ENCODE results near the gene GTF3C1. TPM values are rescaled to one million over a fixed set of nuclear protein-coding genes. Genes with fewer than 3 reads are reported as not detected.

Gene GTF3C1
- total RNA-seq, 4 donors from 2014 or later = 73.2 to 247 (median 85.3) TPM

- Histone ChIP-seq H3K4me3 (no peak overlapping the region), H3K4me1 (no peaks in the 10 kb centered on the region), H3K27ac (no peak overlapping the region), H3K9me3 (no peaks in the 10 kb centered on the region), H3K27me3 (no peaks in the 10 kb centered on the region), H3K36me3 (no peaks in the 10 kb centered on the region)
- intact Hi-C loops (cut with DNase I; ENCODE audit: low total_unique reads) = no loop called here
- no peak for TF ChIP-seq POLR2A (IDR thresholded peaks at IDR 0.05)
- TF ChIP-seq CTCF (IDR thresholded peaks at IDR 0.05) = no peak
- DNase-seq = no peak
Observed at GRCh38 chr16:27473101-27473900, 76.4 kb downstream of the GTF3C1 start.

- TF ChIP-seq POLR2A (IDR thresholded peaks at IDR 0.05) (no peak), CTCF (IDR thresholded peaks at IDR 0.05) (no peak)
- H3K36me3 ChIP-seq = no peaks in the 10 kb centered on the region
Observed at GRCh38 chr16:27472091-27473020, 77.4 kb downstream of the GTF3C1 start.

GRCh38 chr16:27471661-27472060 lies 78.1 kb downstream of the GTF3C1 start:
- H3K4me3 ChIP-seq = no peak overlapping the region
- intact Hi-C loops (cut with DNase I; ENCODE audit: low total_unique reads) = no loop called here
- H3K36me3 ChIP-seq = no peaks in the 10 kb centered on the region
- no peak overlapping the region for H3K27ac ChIP-seq
- TF ChIP-seq CTCF (IDR thresholded peaks at IDR 0.05) (no peak), POLR2A (IDR thresholded peaks at IDR 0.05) (no peak)
- H3K4me1 ChIP-seq = no peaks in the 10 kb centered on the region
- H3K27me3 ChIP-seq = no peaks in the 10 kb centered on the region
- no peaks in the 10 kb centered on the region for H3K9me3 ChIP-seq
- no peak for DNase-seq

More at GRCh38 chr16:27472091-27473020, 77.4 kb downstream of the GTF3C1 start:
- no peak overlapping the region for H3K4me3 ChIP-seq
- no peak for DNase-seq
- no peaks in the 10 kb centered on the region for H3K27me3 ChIP-seq
- no peaks in the 10 kb centered on the region for H3K9me3 ChIP-seq
- H3K27ac ChIP-seq = no peak overlapping the region
- H3K4me1 ChIP-seq = no peaks in the 10 kb centered on the region
- intact Hi-C loops (cut with DNase I; ENCODE audit: low total_unique reads) = no loop called here

- TF ChIP-seq CTCF (IDR thresholded peaks at IDR 0.05) (no peak), POLR2A (IDR thresholded peaks at IDR 0.05) (no peak)
- no peak overlapping the region for H3K4me3 ChIP-seq
- H3K27me3 ChIP-seq = no peaks in the 10 kb centered on the region
- intact Hi-C loops (cut with DNase I; ENCODE audit: low total_unique reads) = no loop called here
- no peaks in the 10 kb centered on the region for H3K9me3 ChIP-seq
- no peaks in the 10 kb centered on the region for H3K36me3 ChIP-seq
- peak in 1 of 2 donors; percentile 42 for DNase-seq
- no peak overlapping the region for H3K27ac ChIP-seq
- H3K4me1 ChIP-seq = no peaks in the 10 kb centered on the region
Observed at GRCh38 chr16:27470567-27471431, 78.9 kb downstream of the GTF3C1 start.

Measured in uterus (tissue), 4 donors.